GM18870 (cell line): ENCODE results near the gene RNF214.
"Not testable (repeated sequence)": the region's sequence is repeated elsewhere in the genome, so short reads cannot be mapped to it uniquely, and the experiment has no call there.

ENCODE experiments used
- ATAC-seq: cut with Tn5 transposase; IDR thresholded peaks from one replicate; pipeline ENCODE4 v1.9.1; 2021; ENCODE audit warnings: moderate library complexity; ENCODE audit not compliant: unreplicated experiment

Gene RNF214

DNA sequence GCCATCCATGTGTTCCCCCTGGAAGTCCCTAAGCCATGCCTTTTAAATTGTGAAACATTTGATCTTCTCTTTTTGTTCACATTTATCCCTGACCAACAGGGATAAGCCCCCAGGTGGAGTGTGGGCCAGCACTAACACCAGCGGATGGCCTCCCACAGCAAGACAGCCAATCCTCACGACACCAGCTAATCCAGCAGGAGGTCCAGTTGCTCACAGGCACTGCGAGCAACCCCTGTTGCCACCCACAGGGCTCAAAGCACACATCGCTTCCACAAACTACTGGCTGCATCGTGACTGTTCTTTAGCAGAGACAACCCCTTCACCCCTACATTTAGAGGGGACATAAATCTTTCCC is 2.6 kb upstream of the RNF214 start:
- no peak for ATAC-seq

- ATAC-seq, result no peak
Observed at GRCh38 chr11:117230286-117230961, 2.0 kb upstream of the RNF214 start.

DNA sequence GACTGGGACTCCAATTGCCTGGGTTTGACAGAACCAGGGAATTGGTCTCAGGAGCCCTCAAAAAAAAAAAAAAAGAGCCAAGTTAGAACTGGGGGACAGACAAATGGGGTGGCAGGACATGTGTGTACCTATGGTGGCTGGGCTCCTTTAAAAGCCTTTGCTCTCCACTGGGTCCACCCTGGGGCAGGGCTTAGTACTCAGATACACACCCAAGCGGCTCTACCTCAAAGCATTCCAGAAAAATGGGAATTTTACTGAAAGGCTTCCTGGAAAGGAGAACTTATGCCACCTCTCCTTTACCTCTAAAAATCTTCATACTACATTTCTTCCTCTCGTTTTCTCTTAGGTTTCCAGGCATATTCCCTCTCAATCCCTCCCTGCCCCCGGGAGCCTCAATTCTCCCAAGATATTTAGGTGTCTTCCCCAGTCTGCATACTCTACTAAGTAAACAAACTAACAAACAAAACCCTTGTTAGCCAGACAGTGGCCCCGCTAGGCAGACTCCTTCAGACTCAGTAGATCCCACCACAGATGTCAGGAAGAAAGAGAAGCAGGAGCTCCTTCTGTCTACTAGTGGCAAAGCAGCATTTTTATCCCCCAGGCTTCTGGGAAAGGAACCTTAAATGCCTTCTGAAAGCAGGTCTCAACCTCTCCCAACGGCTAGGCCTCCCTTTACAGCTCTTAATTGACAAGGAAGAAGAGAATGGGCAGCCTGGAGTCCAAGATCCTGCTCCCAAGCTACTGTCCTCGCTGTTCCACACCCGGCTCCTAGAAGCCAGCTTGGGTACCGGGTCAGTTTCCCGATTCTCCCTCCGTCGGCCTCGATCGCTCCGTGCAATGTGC is 1.3 kb upstream of the RNF214 start:
- ATAC-seq, result no peak

DNA sequence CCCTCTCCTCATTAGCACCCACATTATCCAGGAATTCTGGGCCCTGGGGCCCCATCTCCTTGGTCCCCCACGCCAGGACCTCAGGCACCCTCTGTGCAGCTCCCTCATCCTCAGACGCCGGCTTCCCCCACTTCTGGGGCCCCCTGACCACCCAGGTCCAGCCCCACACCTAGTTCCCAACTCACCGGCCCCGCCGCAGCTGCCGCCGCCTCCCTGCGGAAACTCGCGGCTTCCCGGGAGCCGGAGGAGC is 704 bp upstream of the RNF214 start, which contains the start of gene PCSK7:
TSS of gene PCSK7 (minus strand) at position 232 of the 250 bp plus-strand sequence. CDS start 2,229 bp downstream, outside the sequence.
- ATAC-seq, result no peak

DNA sequence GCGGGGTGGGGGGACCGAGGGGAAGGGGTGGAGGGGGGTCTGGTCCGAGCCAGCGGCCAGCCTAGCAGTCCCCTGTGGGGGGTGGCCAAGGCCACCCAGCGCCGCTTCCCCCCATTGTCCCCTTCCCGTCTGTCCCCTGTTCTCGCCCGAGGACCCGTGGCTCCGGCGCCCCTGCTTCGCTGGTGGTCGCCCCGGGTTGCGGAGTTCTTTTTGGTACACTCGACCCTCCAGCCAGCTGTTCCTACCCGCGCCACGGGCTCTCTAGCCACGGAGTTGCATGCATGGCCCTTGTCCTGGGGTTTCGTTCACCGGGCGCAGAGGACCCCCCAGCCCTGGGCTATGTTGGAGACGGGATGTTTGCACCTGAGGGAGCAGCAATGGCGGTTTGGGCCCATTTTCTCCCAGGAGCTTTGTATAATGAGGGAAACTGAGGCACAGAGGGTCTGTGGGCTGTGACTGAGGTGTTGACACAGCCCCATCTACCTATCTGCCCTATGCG is 489 bp downstream of the RNF214 start:
- ATAC-seq, result no peak

DNA sequence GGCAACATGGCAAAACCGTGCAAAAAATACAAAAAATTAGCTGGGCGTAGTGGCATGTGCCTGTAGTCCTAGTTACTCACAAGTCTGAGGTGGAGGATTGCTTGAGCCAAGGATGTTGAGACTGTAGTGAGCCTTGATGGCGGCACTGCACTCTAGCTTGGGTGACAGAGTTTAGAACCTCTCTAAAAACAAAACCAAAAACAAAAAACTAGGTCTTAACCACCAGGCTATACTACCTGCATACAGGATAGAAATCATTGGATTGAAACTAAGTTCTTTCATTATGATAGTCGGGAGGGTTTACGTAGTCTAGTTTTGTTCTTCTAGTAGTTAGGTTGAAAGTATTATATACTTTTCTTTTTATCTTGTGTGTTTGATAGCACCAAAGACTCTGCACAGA is 5.8 kb downstream of the RNF214 start:
- no peak for ATAC-seq

DNA sequence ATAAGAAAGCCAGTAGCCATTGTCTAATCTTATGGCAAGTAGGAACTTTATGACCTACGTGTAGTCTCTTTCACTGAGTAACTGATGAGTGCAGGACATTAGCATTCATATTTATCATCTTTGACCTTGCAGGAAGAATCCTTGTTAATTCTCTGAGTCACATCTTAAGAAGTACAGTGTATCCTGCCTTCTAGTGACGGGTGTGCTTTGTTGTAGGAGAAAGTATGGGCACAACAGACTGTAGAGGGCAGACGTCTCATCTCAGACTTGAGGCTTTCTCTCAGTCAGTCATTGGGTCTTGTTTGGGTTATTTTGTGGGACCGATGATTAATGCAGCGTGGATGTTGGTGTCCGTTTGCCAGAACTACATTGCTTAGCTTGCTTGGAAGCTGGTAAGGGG is 6.8 kb downstream of the RNF214 start:
- no peak for ATAC-seq

DNA sequence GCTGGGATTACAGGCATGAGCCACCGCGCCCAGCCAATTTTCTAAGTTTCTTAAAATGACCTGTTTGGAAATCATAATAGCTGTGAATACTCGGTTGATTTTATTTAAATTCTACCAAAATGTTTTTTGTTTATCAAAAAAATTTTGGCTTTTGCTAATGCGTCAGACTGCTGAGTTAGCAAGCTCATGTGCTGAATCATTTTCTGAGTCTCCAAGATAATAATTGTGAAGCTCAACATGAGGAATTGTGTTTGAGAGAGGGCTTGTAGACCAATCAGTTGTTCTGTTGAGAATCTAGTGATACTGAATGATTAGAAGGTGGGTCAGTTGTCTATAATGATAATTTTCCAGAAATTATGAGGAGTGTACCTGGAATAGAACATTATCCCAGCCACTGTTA is 15.9 kb downstream of the RNF214 start:
- no peak for ATAC-seq

DNA sequence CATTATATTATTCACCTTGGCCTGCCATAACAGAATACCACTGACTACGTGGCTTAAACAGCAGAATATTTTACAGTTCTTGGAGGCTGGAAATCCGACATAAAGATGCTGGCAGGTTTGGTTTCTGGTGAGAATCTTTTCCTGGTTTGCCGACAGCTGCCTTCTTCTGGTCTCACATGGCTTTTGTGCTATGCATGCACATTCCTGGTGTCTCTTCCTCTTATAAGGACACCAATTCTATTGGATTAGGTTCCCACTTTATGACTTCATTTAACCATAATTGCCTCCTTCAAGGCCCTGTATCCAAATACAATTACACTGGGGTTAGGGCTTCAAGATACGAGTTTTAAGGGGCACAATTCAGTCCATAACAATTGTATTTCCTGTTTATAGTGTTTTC is 17.1 kb downstream of the RNF214 start:
- ATAC-seq, result no peak

DNA sequence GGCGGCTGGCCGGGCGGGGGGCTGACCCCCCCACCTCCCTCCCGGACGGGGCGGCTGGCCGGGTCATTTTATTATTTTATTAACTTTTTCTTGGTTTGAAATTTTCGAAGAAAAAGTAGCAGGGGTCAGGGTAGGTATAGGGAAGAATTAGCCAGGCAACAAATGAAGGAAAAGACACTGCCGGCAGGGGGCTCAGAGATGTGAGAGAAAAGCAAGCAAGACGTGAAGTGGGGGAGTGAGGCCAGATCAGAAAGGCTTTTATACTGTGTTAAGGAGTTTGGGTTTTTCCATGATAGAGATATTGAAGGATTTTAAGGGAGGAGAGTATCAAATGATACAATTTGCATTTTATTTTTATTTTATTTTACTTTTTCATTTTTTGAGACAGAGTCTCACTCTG is 19.0 kb downstream of the RNF214 start:
- no peak for ATAC-seq

GRCh38 chr11:117255966-117256365 is 23.5 kb downstream of the RNF214 start:
- ATAC-seq, result no peak

DNA sequence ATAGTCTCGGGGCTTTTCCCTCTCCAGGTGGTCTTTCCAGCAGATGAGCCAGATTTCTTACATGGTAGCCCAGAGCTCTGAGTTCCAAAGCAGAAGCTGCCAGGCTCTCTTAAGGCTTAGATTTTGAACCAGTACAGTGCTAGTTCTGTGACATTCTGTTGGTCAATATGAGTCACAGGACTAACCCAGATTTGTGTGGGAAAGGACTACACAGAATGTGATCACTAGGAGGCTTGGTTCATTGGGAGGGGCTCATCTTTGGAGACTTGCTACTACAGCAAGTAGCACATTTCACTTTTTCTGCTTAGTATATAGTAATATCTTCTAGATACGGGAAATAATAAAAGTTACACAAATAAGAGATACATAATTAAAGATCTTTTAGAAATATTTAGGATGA is 24.1 kb downstream of the RNF214 start:
- ATAC-seq, result no peak

DNA sequence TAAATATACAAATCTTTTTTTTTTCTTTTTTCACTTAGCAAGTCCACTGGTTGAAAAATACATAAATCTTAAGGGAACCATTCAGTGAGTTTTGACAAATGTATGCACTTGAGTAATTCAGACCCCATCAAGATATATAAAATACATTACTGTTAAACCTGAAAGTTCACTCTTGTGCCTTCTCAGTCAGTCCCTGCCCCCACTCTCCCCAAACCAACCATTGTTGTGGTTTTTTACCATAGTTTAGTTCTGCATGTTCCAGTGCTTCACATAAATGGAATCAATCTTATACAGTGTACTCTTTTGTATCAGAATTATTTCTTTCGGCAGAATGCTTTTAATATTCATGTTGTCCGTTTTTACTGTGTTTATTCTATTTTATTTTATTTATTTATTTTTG is 26.1 kb downstream of the RNF214 start:
- no peak for ATAC-seq

DNA sequence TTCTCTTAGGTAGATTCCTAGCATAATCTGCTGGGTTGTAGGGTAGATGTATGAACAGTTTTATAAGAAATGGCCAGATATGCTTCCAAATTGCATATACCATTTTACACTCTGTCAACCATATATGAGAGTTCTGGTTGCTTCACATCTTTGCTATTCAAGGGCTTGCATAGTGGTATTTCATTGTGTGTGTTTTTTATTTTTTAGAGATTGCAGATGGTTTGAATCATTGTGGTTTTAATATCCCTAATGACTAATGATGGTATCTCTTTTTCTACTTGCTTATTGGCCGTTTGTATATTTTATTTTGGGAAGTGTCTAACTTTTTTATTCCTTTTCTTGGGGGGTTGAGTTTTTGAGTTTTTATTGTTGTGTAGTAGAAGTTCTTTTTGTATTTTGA is 26.9 kb downstream of the RNF214 start:
- no peak for ATAC-seq

GRCh38 chr11:117264624-117265323 is 32.3 kb downstream of the RNF214 start:
- ATAC-seq, result not testable (repeated sequence)

- no peak for ATAC-seq
Observed at GRCh38 chr11:117265745-117266144, 33.3 kb downstream of the RNF214 start.

GRCh38 chr11:117269856-117270255 is 37.4 kb downstream of the RNF214 start:
- ATAC-seq, result no peak

DNA sequence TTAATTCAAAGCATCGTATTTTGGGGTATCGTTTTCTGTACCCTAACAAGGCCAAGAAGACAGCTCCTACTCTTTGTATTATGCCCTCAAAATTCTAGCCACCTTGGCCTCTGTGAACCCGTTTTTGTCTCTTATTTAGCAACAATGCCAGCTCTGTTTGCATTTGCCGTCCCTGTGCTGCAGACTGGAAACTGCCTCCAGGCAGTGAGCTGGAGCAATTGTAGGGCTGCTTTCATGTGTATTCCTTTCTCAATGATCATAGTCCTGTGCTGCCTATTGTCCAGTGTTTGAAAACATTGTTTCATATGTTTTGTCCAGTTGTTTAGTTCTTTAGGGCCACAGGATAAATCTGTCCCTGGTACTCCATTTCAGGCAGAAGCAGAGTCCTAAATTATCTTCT is 38.7 kb downstream of the RNF214 start:
- ATAC-seq, result no peak

GRCh38 chr11:117272175-117272574 is 39.7 kb downstream of the RNF214 start:
- not testable (repeated sequence) for ATAC-seq

- no peak for ATAC-seq
Observed at GRCh38 chr11:117273550-117274289, 41.2 kb downstream of the RNF214 start.

DNA sequence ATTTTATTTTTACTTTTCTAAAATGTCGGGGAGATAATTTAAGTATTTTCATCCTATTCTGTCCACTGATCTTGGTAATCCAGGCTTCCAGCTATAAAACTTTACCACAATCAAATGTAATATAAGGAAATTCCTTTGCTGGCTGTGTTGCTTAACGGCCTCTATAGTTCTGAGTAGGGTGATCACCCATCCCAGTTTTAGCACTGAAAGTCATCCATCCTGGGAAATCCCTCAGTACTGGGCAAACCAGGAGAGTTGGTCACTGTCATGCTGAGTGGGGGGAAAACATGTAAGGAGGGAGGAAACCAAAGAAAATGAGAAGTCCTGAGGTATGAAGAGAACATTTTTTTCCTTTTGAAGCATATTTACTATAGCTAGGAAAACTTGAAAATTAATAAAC is 45.9 kb downstream of the RNF214 start:
- ATAC-seq, result no peak
